PC-9 (cell line): ENCODE results near the gene TREM2.

Source experiments
- EZH2 ChIP-seq: fragments of 200-600 bp; sonication (generic); IDR thresholded peaks from 2 replicates; pipeline ENCODE4 v1.8.0; 2017; ENCODE audit warnings: antibody characterized with exemption, low read depth
- TF ChIP-seq, protein P1 (sequence below): fragments of 200-600 bp; sonication (generic); conservative IDR thresholded peaks from 2 replicates; pipeline ENCODE4 v1.6.1; 2017; ENCODE audit warnings: mixed run types, antibody characterized with exemption, mild to moderate bottlenecking, moderate library complexity

DNA sequence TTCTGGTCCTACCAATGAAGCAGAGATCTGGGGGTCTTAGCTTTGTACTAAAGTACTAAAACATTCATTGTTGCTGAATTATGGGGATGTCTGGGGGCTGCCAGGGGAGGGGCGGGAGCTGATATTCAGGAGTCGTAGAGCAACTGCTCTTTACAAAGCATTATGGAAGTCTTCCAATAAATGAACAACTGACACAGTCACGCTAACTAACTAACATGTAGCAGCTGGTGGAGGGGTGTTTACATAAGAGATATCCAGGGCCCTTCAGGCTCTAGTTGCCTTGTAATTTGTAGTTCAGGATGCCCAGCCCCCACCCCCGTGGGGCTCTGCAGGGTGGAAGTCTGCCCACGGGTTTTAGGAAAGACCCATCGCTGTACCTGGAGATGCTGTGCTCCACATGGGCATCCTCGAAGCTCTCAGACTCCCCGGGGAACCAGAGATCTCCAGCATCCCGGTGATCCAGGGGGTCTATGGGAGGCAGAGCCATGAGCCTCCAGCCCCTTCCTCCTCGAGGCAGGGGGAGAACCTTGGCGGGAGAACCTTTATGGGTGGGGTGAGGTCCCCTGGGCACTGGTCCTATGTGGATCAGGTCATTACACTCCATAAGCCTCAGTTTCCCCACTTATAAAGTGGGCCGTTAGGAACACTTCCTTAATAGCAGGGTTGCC lies 3.4 kb downstream of the TREM2 start:
- TF ChIP-seq, protein P1, sequence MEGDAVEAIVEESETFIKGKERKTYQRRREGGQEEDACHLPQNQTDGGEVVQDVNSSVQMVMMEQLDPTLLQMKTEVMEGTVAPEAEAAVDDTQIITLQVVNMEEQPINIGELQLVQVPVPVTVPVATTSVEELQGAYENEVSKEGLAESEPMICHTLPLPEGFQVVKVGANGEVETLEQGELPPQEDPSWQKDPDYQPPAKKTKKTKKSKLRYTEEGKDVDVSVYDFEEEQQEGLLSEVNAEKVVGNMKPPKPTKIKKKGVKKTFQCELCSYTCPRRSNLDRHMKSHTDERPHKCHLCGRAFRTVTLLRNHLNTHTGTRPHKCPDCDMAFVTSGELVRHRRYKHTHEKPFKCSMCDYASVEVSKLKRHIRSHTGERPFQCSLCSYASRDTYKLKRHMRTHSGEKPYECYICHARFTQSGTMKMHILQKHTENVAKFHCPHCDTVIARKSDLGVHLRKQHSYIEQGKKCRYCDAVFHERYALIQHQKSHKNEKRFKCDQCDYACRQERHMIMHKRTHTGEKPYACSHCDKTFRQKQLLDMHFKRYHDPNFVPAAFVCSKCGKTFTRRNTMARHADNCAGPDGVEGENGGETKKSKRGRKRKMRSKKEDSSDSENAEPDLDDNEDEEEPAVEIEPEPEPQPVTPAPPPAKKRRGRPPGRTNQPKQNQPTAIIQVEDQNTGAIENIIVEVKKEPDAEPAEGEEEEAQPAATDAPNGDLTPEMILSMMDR, result no peak
- TF ChIP-seq EZH2, result no peak
